ENCODE measurements around the gene PITX2. TPM values are rescaled to one million over a fixed set of nuclear protein-coding genes. Genes with fewer than 3 reads are reported as not detected.

PITX2 gene
- total RNA-seq, 1 donor from 2014 or later = not detected

DNA sequence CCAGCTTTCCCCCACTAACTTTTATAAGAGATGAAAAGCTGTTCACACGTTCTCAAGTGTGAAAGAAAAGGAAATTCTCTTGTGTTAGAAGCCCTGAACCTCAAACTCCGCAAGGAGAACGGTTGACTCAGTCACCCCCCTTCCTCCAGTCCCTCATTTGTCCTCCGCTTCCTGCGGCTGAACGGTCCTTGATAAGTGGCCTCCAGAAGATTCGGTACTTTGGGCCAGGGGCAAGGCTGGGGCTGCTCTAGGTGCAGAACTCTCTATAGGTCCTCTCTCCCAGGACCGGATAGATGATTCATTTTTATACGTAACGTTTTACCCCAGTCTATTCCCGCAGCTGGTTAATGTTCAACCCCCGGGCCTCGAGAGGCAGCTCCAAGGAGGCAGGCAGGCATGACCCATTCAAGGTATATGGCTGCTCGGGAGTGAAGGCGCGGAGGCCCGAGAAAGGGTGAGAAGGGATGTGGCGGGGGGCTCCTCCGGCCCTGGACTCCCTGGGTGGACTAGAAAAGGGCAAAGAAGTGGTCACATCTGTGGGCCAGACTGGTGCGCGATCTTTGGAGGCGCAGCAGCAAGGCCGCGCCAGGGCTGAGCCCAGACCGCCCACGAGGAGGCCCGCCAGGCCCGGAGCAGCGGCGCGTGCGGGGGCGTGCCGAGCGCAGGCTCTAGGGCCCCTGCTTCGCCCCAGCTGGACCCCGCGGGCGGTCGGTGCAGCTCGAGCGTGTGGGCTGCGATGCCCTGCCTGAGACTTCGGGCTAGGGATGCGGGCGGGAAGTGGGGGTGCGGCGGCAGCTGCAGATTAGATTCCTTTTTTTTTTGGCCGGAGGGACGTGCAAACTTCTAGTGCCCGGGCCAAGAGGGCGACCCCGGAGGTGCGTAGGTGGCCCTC is 11.7 kb downstream of the PITX2 start:
- no peaks in the 10 kb centered on the region for H3K36me3 ChIP-seq
- peaks cover 94% of the 10 kb centered on the region for H3K27me3 ChIP-seq (ENCODE audit: low read depth)
- peaks cover 8% of the 10 kb centered on the region for H3K4me1 ChIP-seq
- intact Hi-C loops (cut with micrococcal nuclease) = no loop called here
- TF ChIP-seq, protein P1, sequence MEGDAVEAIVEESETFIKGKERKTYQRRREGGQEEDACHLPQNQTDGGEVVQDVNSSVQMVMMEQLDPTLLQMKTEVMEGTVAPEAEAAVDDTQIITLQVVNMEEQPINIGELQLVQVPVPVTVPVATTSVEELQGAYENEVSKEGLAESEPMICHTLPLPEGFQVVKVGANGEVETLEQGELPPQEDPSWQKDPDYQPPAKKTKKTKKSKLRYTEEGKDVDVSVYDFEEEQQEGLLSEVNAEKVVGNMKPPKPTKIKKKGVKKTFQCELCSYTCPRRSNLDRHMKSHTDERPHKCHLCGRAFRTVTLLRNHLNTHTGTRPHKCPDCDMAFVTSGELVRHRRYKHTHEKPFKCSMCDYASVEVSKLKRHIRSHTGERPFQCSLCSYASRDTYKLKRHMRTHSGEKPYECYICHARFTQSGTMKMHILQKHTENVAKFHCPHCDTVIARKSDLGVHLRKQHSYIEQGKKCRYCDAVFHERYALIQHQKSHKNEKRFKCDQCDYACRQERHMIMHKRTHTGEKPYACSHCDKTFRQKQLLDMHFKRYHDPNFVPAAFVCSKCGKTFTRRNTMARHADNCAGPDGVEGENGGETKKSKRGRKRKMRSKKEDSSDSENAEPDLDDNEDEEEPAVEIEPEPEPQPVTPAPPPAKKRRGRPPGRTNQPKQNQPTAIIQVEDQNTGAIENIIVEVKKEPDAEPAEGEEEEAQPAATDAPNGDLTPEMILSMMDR (IDR thresholded peaks at IDR 0.05; ENCODE audit: borderline replicate concordance) = no peak
- H3K9me3 ChIP-seq (replicated peaks) = no peaks in the 10 kb centered on the region
- no peak for DNase-seq
- no peak overlapping the region for H3K27ac ChIP-seq (replicated peaks)
- H3K4me3 ChIP-seq = peak overlapping the region; percentile 40

DNA sequence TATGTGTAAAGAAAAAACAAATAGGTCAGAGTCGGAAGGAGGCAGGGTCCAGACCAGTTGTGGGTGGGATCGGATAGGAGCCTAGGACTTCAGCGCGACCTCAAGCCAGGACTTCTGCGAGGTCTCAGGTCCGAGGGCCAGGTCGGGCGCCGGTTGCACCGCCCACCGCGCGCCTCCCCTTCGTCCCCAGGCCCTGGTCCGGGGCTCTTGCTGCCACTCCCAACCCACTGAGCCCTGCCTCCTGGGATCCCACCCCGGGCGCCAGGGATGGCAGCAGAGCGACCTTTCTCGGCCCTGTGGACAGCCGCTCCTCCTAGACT is 12.3 kb downstream of the PITX2 start:
- H3K9me3 ChIP-seq (replicated peaks) = no peaks in the 10 kb centered on the region
- H3K4me3 ChIP-seq = no peak overlapping the region
- peaks cover 88% of the 10 kb centered on the region for H3K27me3 ChIP-seq (ENCODE audit: low read depth)
- TF ChIP-seq, protein P1 (IDR thresholded peaks at IDR 0.05; ENCODE audit: borderline replicate concordance) = no peak
- intact Hi-C loops (cut with micrococcal nuclease) = no loop called here
- no peak overlapping the region for H3K27ac ChIP-seq (replicated peaks)
- no peak for DNase-seq
- H3K36me3 ChIP-seq = no peaks in the 10 kb centered on the region
- H3K4me1 ChIP-seq = peaks cover 8% of the 10 kb centered on the region

DNA sequence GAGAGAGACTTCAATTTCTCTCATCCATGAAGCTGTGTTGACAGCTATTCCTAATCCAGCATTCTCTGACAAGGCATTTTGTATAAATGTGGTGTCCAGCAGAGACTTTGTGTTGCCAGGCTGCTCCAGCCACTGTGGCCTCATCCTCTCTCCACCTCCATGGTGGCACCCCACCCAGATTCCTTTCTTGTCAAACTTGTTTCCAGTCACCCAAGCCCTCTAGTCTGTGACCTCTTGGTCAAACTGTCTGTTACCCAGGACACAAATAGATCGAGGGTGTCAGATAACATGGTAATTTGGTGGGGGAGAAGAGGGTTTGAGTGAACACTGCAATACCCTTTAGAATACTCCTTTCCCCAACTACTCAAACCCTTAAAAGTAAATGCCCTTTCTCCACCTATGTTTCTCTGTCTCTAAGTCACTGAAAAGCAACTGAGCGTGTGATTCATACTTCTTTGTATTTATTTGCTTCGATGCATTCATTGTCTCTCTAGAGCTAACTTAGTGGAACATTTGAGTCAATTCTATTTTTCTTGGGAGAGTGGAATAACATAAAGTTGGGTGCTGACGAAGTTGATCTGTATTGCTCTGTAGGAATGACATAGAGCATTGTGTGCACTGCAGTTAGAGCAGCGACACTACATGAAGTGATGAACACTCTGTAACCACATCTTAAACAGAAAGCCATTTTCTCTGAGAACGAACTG is 13.7 kb downstream of the PITX2 start:
- no peak overlapping the region for H3K4me3 ChIP-seq
- intact Hi-C loops (cut with micrococcal nuclease) = no loop called here
- TF ChIP-seq, protein P1 (IDR thresholded peaks at IDR 0.05; ENCODE audit: borderline replicate concordance) = no peak
- DNase-seq = no peak
- H3K27ac ChIP-seq (replicated peaks) = no peak overlapping the region
- no peaks in the 10 kb centered on the region for H3K9me3 ChIP-seq (replicated peaks)
- peaks cover 8% of the 10 kb centered on the region for H3K4me1 ChIP-seq
- H3K36me3 ChIP-seq = no peaks in the 10 kb centered on the region
- peaks cover 78% of the 10 kb centered on the region for H3K27me3 ChIP-seq (ENCODE audit: low read depth)

DNA sequence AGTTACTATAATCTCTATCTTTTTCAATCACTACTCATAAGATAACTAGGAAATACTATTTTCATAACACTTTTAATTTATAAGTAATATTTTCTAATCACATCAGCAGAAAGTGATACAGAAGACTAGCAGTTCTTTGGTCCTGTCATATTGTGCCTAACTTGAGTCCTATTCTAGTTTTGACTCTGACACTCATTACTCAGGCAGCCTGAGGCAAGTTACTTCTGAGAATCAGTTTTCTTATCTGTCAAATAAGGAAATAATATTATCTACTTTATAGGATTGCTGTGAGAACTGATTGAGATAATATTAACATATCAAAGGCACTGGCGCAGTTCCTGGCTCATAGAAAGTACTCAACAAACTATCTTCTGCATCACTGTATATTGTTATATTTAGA is 17.8 kb downstream of the PITX2 start:
- Histone ChIP-seq H3K9me3 (replicated peaks) (no peaks in the 10 kb centered on the region), H3K27me3 (ENCODE audit: low read depth) (peaks cover 60% of the 10 kb centered on the region), H3K27ac (replicated peaks) (no peak overlapping the region), H3K36me3 (no peaks in the 10 kb centered on the region), H3K4me3 (no peak overlapping the region), H3K4me1 (no peaks in the 10 kb centered on the region)
- DNase-seq = no peak
- intact Hi-C loops (cut with micrococcal nuclease) = no loop called here
- TF ChIP-seq, protein P1 (IDR thresholded peaks at IDR 0.05; ENCODE audit: borderline replicate concordance) = no peak

DNA sequence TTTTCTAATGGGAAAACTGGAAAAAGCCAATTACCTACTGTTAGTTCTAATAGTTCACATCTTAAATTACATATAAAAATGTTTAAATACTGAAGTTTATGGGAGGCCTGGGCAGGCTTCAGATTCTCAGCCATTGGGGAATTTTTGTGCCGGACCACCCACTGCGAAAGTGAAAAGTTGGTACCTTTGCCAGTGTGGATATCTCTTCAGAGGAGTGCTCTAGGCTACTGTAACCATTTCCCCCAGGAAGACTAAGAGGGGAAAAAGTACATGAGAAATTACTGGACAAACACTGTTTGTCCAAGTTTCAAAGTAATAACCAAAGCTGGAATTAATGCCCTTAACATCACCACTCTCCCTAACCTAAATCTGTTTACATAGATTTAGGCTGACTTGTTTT is 20.8 kb downstream of the PITX2 start:
- Histone ChIP-seq H3K4me3 (no peak overlapping the region), H3K27me3 (ENCODE audit: low read depth) (peaks cover 39% of the 10 kb centered on the region), H3K36me3 (no peaks in the 10 kb centered on the region), H3K27ac (replicated peaks) (no peak overlapping the region), H3K9me3 (replicated peaks) (peaks cover 7% of the 10 kb centered on the region), H3K4me1 (no peaks in the 10 kb centered on the region)
- DNase-seq = no peak
- TF ChIP-seq, protein P1 (IDR thresholded peaks at IDR 0.05; ENCODE audit: borderline replicate concordance) = no peak
- intact Hi-C loops (cut with micrococcal nuclease) = no loop called here

All from left ventricle myocardium inferior (tissue), 1 donor.